HL-60 (cell line): Measurements from ENCODE around the gene MRPS18A.
A peak's percentile ranks its signal among the peaks of the same experiment; 100 is the strongest.

Source experiments
- DNase-seq, 2 experiments: peaks; one replicate each; pipeline ENCODE4 v3.0.0-alpha.2; 2010 to 2020; ENCODE audit warnings: low read depth in 1 of 2, low spot score in 1 of 2
- H3K27ac ChIP-seq: fragments of 250-450 bp; sonication (Bioruptor Pico); replicated peaks from 2 replicates; pipeline ENCODE4 v1.5.1; 2020; ENCODE audit warnings: mild to moderate bottlenecking, moderate library complexity
- H3K27me3 ChIP-seq: fragments of 250-450 bp; sonication (Bioruptor Pico); 2 replicates; pipeline ENCODE4 v1.5.1; 2021; ENCODE audit warnings: mild to moderate bottlenecking, moderate library complexity; ENCODE audit not compliant: insufficient read depth, poor library complexity, severe bottlenecking
- H3K4me3 ChIP-seq: replicated peaks from 2 replicates; pipeline ENCODE4 v1.5.1; 2011; ENCODE audit warnings: mild to moderate bottlenecking, control low read depth, low read length; ENCODE audit not compliant: insufficient read depth
- CTCF ChIP-seq: IDR thresholded peaks from one replicate; pipeline ENCODE4 v1.5.1; 2011; ENCODE audit warnings: low read length, control low read depth, inconsistent platforms; ENCODE audit not compliant: insufficient read depth
- GABPA ChIP-seq: IDR thresholded peaks from 2 replicates; pipeline ENCODE4 v1.6.1; 2012; ENCODE audit warnings: low read depth
- POLR2AphosphoS5 ChIP-seq: IDR thresholded peaks from 2 replicates; pipeline ENCODE4 v1.6.1; 2012; ENCODE audit warnings: low read depth
- REST ChIP-seq: IDR thresholded peaks from 2 replicates; pipeline ENCODE4 v1.6.1; 2012; ENCODE audit warnings: low read depth; ENCODE audit not compliant: insufficient replicate concordance
- SPI1 ChIP-seq: IDR thresholded peaks from 2 replicates; pipeline ENCODE4 v1.6.1; 2012; ENCODE audit warnings: low read depth, mild to moderate bottlenecking, borderline replicate concordance

MRPS18A gene

GRCh38 chr6:43669050-43669921 is 18.3 kb downstream of the MRPS18A start:
- TF ChIP-seq GABPA = no peak
- no peak for TF ChIP-seq SPI1
- no peak for TF ChIP-seq CTCF
- TF ChIP-seq POLR2AphosphoS5 = no peak; the same call in 1 of the 2 replicates
- peak; percentile 38 for TF ChIP-seq REST
- no peak overlapping the region for H3K4me3 ChIP-seq
- no peaks in the 10 kb centered on the region for H3K27me3 ChIP-seq
- no peak for DNase-seq
- H3K27ac ChIP-seq = no peak overlapping the region

- DNase-seq = peak; percentile 39 to 68
- Histone ChIP-seq H3K27ac (no peak overlapping the region), H3K4me3 (no peak overlapping the region)
Observed at GRCh38 chr6:43668151-43669028, 19.2 kb downstream of the MRPS18A start.

GRCh38 chr6:43667245-43668150 is 20.1 kb downstream of the MRPS18A start:
- DNase-seq = peak; percentile 36 to 74
- Histone ChIP-seq H3K27ac (no peak overlapping the region), H3K27me3 (no peaks in the 10 kb centered on the region), H3K4me3 (no peak overlapping the region)
- TF ChIP-seq CTCF (peak; percentile 97), REST (no peak)

More at GRCh38 chr6:43668151-43669028, 19.2 kb downstream of the MRPS18A start:
- no peaks in the 10 kb centered on the region for H3K27me3 ChIP-seq
- TF ChIP-seq POLR2AphosphoS5 (no peak; the same call in none of the 2 replicates), CTCF (peak; percentile 76)
